ENCODE measurements around the gene IQCM.

DNA sequence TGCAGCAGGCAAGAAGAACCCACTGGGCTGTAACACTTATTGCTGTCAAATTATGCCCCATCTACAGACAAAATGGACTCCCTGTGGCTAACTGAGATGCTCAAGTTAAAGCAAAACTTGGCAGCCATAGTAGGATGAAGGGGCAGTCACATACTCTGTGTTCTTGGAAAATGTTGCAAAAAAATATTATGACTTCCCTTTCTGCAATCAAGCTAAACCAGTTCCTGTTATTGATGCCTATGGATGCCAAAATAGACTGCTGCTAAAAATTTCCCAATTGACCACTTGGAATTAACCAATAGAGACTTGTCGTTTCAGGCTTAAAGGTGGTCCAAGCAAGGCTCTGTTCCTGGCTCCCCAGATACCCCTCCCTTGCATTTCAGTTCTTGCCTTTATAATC, 49.5 kb downstream of the IQCM start:
- TF ChIP-seq, protein P1, sequence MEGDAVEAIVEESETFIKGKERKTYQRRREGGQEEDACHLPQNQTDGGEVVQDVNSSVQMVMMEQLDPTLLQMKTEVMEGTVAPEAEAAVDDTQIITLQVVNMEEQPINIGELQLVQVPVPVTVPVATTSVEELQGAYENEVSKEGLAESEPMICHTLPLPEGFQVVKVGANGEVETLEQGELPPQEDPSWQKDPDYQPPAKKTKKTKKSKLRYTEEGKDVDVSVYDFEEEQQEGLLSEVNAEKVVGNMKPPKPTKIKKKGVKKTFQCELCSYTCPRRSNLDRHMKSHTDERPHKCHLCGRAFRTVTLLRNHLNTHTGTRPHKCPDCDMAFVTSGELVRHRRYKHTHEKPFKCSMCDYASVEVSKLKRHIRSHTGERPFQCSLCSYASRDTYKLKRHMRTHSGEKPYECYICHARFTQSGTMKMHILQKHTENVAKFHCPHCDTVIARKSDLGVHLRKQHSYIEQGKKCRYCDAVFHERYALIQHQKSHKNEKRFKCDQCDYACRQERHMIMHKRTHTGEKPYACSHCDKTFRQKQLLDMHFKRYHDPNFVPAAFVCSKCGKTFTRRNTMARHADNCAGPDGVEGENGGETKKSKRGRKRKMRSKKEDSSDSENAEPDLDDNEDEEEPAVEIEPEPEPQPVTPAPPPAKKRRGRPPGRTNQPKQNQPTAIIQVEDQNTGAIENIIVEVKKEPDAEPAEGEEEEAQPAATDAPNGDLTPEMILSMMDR (IDR thresholded peaks at IDR 0.05) = no peak
- no peak for TF ChIP-seq POLR2A (IDR thresholded peaks at IDR 0.05)

All from esophagus squamous epithelium (tissue), 4 donors.